SK-N-MC (cell line): ENCODE results near the gene AKAP13.

ENCODE experiments used
- EZH2 ChIP-seq: fragments of 200-600 bp; sonication (generic); IDR thresholded peaks from one replicate; pipeline ENCODE4 v1.6.1; 2017; ENCODE audit warnings: antibody characterized with exemption
- POLR2AphosphoS5 ChIP-seq: IDR thresholded peaks from 2 replicates; pipeline ENCODE4 v1.6.1; 2012; ENCODE audit warnings: mild to moderate bottlenecking, low read depth, low read length, borderline replicate concordance

- TF ChIP-seq POLR2AphosphoS5 (no peak), EZH2 (no peak)
Observed at GRCh38 chr15:85753261-85753660, 372.9 kb downstream of the AKAP13 start.
